OCI-LY3 (cell line): ENCODE results near the gene MAFG.

ENCODE experiments used
- CTCF ChIP-seq: fragments of 200-600, 300-600 bp; sonication (generic); IDR thresholded peaks from 2 replicates; pipeline ENCODE4 v1.5.1; 2014; ENCODE audit warnings: antibody characterized with exemption, low read length, low read depth
- EZH2phosphoT487 ChIP-seq: fragments of 200-600 bp; shearing (Covaris generic); IDR thresholded peaks from 2 replicates; pipeline ENCODE4 v1.6.1; 2018; ENCODE audit warnings: antibody characterized with exemption, mixed run types, low read depth

- TF ChIP-seq CTCF = no peak
- no peak for TF ChIP-seq EZH2phosphoT487
These were observed 11.7 kb upstream of the MAFG start for GRCh38 chr17:81939218-81939617.
